GM19043 (cell line): ENCODE results near the gene FGF7.
A peak's percentile ranks its signal among the peaks of the same experiment; 100 is the strongest.
"Not testable (repeated sequence)": the region's sequence is repeated elsewhere in the genome, so short reads cannot be mapped to it uniquely, and the experiment has no call there.

Experiments used
- ATAC-seq: cut with Tn5 transposase; IDR thresholded peaks from one replicate; pipeline ENCODE4 v1.9.1; 2021; ENCODE audit warnings: low read depth; ENCODE audit not compliant: unreplicated experiment

Gene FGF7

DNA sequence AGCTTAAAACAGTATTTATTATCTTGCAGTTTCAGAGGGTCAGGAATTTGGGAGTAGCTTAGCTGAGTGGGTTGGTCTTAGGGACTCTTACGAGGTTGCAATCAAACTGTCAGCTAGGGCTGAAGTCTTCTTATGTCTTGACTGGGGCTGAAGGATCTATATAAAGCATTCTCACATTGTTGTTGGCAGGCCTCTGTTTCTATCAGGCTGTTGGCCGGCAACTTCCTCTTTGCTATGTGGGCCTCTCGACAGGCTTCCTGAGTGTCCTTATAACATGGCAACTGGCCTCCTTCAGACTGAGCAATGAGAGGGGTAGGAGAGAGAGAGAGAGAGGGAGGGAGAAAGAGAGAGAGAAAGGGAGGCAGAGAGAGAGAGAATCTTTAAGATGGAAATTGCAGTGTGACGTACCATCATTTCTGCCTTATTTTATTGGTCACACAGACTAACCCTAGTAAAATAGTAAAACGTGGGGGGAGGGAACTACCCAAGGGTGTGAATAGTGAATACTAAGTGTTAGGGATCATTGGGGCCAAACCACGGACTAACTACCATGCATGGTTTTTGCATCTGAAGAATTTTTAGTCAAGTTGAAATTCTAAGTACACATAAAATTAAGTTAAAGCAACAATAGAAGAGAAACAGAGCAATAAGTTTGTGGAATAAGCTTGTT lies 16.1 kb downstream of the FGF7 start:
- ATAC-seq, result peak; percentile 77

DNA sequence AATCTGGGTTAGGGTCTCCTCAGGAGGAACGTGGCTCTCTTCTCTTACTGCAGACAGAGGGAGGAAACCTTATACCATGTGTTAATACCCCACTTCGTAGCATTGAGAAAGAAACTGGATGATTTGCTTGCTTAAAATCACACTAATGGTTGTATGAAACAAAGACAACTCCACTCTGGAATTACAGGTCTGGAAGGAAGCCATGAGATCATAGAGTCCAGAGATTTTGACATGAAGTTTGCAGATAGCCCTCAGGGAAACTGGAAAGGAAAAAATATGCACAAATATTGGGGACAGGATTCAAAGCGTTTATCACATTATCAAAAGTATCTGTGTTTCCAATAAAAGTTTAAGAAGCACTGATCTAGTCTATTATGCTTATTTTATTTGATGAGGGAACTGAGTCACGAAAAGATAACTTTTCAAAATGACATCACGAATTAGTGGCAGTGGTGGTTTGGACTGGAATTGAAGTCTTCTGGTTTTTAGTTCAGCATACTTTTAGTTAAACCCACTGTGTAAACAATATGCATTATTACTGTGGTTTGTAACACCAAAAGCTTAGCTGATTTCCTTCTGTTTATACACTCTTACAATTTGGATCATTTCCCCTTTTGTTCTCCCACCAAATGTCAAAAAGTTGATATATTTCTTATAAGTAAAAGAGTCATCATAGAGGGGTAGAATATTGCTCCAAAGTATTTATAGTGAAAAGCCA lies 16.8 kb downstream of the FGF7 start:
- ATAC-seq, result no peak

DNA sequence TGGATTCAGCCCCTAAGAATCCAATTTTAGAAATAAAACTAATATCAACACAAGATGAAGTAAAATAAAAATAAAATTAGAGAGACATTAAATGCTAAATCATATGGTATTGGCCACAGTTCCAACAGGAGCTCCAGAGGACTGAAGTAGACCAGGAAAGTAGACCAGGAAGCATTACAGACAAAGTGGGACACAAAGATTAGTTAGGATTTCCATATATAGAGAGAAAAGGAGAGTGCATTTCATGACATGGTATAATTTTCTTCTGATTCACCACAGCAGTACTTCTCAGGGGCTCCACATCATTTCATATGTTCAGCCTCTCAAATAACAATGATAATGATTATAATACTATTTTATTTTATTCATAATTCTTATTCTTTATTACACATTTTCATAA lies 18.3 kb downstream of the FGF7 start:
- ATAC-seq, result no peak

DNA sequence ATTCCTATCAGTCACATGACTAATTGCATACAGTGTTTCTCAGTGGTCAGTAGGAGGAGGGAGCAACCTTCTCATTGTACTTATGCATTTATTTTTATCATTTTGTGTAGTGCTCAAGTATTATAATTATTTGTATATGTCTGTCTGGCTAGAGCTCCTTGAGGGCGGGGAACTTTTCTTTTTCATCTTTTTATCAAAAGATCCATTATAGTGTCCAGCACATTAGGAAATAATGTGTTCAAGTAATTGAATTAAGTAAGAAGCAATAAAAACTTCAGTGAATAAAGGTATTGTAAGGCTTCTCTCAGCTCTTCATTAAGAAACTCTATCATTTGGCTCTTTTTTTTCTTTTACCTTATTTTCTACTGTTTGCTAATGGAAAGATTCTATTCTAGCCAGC lies 18.8 kb downstream of the FGF7 start:
- ATAC-seq, result no peak

DNA sequence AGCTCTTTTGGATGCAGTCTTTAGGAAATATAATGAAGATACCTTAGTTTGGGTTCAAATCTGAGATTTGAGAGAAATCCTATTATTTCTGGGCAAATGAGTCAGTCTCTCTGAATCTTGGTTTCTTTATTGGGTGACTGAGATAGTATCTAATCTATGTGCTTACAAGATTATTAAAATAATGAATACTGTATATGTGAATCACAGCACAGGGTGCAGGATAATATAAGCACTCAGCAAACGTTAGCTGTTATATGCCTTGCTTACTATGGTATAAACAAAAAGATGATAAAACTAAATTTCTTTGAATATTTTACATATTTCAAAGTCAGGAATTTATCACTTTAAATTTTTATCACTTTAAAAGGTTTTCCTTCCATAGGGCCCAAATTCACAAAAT lies 29.6 kb downstream of the FGF7 start:
- ATAC-seq, result no peak

DNA sequence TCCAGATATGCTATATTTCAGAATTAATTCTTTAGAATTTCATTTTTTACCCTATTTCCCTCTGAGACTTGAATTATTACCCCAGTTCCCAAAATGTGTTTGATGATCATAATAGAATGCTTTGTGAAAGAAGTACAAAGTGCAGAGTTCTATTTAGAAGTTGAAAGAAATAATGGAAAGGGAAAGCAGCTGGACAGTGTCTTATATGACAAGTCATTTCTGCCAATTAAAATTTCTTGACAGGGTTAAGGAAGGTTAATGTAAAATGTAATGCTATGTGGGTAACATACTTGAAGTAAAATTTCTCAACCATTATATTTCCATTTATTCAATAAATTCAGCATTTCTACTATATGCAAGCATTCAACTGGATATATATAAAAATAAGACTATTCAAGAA lies 33.1 kb downstream of the FGF7 start:
- no peak for ATAC-seq

DNA sequence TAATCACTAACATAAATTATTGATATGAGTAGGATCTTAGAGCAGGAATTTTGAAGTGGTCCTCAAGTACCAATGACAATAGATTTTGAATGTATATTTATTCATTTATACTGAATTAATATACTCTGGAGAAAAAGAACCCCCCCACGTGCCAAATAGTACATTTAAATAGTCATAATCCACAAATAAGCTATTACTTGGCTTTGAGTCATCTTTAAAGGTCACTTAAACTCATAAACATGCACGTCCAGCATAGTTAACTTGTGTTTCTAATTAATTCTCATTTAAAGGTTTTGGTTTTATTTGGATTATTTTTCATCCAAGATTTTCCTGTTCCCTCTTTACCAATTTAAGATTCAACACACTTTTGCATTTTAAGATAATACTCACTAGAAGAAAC lies 35.1 kb downstream of the FGF7 start:
- ATAC-seq, result no peak

DNA sequence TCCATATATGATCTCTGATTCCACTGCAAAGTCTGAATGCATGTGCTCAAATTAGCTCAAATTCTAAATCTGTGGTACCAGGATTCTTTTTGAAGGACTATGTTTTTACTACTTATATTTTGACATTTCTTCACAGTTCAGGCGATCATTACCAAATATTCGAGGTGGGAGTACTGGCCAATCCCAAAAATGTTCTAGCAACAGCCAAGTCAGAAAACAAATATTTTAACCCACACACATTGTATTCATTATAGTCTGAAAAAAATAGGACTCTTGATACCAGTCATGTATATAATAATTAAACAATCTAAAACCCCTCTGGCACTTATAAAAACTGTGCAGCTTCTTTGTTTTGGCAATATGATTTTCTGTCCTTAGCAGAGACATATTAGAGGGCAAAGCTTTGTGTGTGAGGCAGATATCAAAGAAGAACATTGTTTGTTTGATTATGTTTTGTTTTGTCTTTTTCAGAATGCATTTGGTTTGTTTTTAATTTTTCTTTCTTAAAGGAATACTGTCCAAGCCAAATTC lies 37.4 kb downstream of the FGF7 start:
- ATAC-seq, result no peak

DNA sequence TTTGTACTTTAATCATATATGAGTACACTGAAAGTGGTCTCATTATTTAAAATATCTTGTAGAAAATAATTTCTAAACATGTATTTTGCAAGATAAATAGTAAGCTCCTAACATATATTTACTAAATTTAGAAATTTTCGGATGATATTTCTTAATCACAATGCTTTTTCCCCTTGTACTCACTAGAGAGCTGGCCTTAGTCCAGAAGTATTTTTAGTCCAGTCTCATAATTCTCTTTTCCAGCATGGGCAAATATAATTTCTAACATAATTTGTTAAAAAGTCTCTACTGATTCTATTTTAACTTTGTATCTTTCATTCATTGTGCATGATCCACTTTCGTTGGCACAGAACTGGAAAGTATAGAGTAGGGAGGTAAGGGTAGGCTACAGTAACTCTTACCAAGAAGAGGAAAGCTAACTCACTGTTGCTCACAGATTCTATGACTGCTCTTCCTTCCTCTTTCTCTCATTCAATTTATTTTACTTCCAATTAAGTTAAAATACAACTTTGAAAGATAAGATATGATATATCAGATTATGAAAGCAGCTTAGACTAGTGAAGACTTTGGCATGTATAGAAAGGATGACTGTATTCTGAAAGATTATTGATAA lies 39.3 kb downstream of the FGF7 start:
- ATAC-seq, result no peak

DNA sequence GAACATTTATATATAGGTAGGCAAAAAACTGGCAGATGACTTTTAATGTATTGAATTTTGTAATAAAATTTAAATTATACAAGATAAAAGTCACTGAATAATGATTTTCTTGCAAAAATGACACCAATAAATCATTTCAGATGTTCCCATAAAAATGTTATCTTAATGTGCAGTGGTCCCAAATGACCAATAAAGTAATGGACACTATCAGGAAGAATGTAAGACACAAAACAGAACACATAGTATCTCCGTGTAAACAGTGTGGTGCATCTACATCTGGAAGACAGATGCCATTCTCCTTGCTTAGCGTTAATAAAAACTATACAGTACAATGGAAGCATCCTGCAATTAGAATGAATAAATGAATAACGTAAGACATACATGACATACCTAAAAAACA lies 41.5 kb downstream of the FGF7 start:
- ATAC-seq, result no peak

DNA sequence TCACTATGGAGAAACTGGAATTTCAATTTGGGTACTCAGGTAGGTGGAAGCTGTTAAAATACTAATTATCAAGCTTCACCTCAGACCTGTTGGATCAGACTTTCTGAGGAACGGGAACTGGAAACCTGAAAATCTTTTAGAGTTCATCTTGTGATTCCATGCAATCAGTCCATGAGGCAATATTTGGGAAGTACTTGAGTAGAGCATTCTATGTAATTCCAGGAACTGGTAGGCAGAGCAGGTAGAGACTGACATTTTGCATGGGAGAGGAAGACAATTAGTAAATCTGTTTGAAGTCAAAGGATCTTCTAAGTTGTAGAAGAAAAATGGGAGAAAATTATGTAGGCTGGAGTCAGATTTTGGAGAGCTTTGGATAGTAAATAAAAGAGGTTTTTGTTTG lies 43.1 kb downstream of the FGF7 start:
- no peak for ATAC-seq

DNA sequence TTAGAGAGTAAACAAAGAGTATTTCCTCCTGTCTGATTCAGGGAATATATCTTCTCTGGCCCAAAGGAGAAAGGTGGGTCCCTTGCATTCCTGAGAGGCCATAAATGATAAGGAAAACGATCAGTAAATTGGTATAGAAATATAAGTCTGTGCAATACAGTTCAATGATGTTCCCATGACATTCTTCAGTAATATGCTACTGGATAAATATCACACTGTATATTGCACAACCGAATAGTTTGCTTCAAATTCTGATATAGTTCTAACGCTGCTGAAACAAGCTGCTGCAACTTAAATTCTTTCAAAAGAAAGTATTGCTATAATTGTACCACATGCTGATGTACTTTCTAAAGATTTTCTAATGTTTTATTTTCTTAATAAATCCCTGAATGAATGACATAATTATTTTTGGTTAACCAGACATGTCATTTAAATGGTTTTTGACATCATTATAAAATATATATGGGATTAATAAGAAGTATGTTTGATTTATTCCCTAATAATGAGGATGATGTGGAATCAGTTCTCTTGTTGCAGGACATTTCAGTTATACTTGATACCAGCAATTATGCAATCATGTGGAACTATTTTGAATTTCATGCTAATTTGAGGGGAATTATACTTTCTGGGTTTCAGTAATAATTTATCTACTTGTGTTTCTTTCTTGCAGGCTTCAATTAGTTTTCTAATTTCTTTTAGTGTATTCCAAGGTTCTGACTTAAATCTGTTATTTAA lies 44.9 kb downstream of the FGF7 start:
- no peak for ATAC-seq

DNA sequence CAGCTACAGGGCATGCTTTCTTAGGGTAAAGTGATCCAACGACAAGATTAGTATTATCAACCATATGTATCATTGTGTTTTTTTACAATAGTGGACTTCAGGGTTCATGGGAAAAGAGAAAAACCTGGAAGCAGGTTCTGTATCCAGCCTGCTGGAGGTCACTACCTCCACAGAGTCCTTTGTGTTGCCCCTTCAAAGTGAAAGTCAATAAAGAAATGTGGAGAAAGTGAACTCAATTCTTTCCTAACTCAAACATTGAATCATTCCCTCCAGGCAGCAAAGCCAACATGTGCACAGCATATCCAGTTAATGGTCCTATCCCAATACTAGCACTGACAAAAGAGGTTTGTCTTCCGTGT lies 45.4 kb downstream of the FGF7 start:
- ATAC-seq, result no peak

DNA sequence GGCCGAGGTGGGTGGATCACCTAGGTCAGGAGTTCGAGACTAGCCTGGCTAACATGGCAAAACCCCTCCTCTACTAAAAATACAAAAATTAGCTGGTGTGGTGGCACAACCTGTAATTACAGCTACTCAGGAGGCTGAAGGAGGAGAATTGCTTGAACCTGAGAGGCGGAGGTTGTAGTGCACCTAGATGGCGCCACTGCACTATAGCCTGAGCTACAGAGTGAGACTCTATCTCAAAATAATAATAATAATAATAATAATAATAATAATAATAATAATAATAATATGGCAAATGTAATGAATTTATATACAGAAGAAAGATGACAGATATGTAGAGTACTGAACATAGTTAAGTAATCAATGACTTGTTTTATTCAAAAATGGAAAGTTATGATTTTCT lies 48.2 kb downstream of the FGF7 start:
- not testable (repeated sequence) for ATAC-seq

DNA sequence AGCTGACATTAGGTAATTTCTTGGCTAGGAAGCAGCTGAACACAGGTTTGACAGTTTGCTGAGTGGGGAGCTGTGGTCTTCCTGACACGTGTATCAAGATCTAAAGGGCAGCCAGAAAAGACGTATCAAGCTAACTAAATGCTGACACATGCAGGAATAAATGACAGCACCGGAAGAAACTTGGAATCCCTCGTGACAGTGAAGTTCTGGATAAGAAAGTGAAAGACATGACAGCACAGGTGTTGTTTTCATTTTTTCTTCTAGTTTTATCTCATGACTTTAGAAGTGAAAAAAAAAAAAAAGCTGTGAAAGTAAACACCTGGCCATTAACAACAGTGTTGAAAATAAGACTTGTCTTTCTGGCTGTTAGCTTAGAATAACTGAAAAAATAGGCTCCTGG lies 48.7 kb downstream of the FGF7 start:
- ATAC-seq, result no peak

DNA sequence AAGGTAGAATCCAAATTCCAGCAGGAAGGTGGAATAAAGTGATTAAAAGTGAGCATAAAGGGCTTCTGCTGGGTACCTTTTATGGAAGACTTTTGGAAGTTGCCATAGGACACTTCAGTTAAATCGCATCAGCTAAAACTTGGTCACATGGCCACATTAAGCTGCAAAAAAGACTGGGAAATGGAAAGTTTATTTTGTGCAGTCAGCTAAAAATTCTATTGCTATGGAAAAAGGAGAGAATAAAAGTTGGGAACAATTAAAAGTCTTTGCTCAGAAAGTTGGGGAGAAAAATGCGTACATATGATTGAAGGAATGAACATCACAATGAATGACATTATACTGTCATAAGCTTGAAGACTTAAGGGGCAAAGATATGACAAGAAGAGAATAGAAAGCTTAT lies 49.3 kb downstream of the FGF7 start:
- no peak for ATAC-seq

DNA sequence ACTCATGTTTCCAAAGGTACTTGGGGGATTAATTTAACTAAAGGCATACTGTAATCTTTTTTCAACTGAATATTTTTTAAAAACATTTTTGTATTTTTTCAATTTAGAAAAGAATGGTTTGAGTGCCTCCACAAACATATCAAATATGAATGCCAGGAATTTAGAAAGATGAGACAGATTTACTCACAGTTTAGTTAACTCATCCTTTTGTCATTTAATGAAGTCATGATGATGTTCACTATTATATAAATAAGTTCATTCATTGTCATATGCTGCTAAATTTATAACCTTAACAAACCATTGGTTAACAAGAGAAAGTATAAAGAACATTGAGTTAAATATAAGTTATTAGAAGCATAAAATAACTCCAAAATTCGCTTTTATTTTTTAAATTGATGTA lies 50.0 kb downstream of the FGF7 start:
- ATAC-seq, result no peak

DNA sequence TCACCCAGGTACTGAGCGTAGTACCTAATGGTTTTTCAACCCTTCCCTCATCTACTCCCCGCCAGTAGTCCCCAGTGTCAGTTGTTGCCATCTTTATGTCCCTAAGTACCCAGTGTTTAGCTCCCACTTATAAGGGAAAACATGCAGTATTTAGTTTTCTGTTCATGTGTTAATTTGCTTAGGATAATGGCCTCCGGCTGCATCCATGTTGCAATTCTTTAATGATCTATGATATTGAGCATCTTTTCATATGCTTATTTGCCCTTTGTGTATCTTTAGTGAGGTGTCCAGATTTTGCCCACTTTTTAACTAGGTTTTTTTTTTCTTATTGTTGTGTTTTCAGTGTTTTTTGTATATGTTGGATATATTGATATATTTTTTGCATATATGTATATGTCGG lies 55.0 kb downstream of the FGF7 start:
- ATAC-seq, result not testable (repeated sequence)

DNA sequence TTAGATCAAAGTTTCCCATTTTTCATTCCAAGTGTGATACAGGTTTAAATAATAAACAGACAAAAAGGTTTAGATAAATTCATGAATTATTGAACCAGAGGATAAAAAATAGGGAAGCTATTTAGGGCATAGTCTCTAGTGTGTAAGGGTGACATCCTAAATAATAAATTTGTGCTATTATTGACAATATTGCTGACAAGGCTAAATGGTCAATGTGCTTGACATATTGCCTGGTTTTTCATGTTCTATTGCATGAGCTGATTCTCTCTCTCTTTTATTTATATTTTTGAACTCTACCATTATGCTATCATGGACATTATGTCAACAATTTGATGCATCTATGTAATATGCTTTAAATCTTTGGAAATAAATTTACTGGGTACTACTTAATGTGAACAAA lies 55.9 kb downstream of the FGF7 start:
- ATAC-seq, result not testable (repeated sequence)

DNA sequence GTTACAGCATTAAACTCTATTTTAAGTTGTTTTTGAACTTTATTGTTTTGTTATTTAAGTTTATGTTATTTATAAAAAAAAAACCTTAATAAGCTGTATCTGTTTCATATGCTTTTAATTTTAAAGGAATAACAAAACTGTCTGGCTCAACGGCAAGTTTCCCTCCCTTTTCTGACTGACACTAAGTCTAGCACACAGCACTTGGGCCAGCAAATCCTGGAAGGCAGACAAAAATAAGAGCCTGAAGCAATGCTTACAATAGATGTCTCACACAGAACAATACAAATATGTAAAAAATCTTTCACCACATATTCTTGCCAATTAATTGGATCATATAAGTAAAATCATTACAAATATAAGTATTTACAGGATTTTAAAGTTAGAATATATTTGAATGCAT lies 62.4 kb downstream of the FGF7 start:
- not testable (repeated sequence) for ATAC-seq

DNA sequence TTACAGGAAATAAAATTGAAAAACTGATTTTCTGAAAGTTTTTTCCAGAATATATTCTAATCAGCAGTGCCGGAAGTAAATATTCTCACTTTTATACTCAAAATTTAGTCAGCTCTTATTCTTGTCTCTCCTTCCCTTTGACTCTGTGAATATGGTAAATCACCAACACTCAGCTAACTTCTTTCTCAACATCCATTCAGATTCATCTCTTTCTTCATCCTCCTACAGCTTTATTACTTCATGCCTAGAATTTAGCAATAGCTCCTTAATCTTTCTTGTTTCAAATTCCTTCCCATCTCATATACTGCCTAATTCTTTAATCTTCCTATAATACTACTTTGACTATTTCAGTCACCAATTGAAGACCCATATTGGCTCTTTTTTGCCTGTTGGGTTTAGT lies 67.9 kb downstream of the FGF7 start:
- ATAC-seq, result no peak
